Chondrocyte (in vitro differentiated cells): ENCODE data around the gene STK32B. TPM values are rescaled to one million over a fixed set of nuclear protein-coding genes. Genes with fewer than 3 reads are reported as not detected.

Experiments used
- DNase-seq: peaks from one replicate; pipeline ENCODE4 v3.0.0; 2021; ENCODE audit warnings: mixed read lengths, low spot score
- H3K27ac Mint-ChIP-seq: one replicate; pipeline ENCODE4 v1.8.0; 2021; ENCODE audit warnings: mild to moderate bottlenecking, moderate library complexity, mixed read lengths; ENCODE audit not compliant: unreplicated experiment
- H3K27me3 Mint-ChIP-seq: 2 replicates; pipeline ENCODE4 v1.8.0; 2021; ENCODE audit warnings: low read depth, mixed read lengths
- H3K36me3 Mint-ChIP-seq: 2 replicates; pipeline ENCODE4 v1.8.0; 2021; ENCODE audit warnings: low read depth, mixed read lengths
- H3K4me1 Mint-ChIP-seq: 2 replicates; pipeline ENCODE4 v1.8.0; 2021; ENCODE audit warnings: low read depth, mild to moderate bottlenecking, mixed read lengths
- H3K4me3 Mint-ChIP-seq: one replicate; pipeline ENCODE4 v1.8.0; 2021; ENCODE audit warnings: mild to moderate bottlenecking, moderate library complexity, mixed read lengths; ENCODE audit not compliant: unreplicated experiment
- H3K9me3 Mint-ChIP-seq: 2 replicates; pipeline ENCODE4 v1.8.0; 2021; ENCODE audit warnings: low read depth, mixed read lengths
- total RNA-seq: library from RNA; stranded (reverse); gene quantifications from 3 replicates; pipeline ENCODE4 v1.2.1, GENCODE V29; 2021
- TF ChIP-seq, protein P1 (sequence below): fragments of 200-600 bp; sonication (generic); IDR thresholded peaks from 2 replicates; pipeline ENCODE4 v1.5.0; 2021; ENCODE audit warnings: antibody characterized with exemption, mild to moderate bottlenecking, moderate library complexity

Gene STK32B
- total RNA-seq, 1 donor from 2014 or later: 14.2 TPM

DNA sequence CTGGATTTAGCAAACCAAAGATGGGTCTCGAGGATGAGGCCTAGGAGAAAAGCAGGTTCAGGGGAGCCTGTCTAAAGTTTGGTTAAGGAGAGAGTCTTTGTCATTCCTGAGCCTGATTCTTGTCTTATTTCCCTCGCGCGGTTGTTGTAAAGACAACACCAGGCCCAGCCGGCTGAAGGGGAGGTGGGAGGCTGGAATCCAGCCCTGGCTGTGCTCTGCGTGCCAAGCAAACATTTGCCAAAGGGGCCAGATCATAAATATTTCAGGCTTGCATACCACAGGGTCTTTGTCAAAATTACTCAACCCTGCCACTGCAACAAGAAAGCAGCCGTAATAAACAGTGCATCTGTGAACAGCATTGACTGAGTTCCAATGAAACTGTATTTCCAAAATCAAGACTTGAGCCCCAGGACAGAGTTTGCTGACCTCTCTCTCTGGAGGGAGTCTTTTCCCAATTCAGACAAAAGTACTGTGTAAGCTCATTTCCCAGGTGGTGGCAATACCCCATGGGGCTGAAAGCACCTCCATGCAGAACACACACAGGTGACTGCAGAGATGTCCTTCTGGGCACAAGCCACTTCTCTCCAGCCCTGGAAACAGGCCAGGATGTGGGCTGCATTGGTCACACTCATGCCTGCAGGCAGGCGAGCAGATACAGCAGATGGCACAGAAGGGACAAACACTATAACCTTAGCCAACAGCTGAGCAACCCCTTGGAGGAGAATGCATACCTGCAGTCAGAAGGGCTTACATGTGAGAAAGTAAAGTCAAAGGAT is 320.3 kb downstream of the STK32B start:
- Mint-ChIP-seq H3K36me3 (peaks cover 3% of the 10 kb centered on the region), H3K9me3 (peaks cover 5% of the 10 kb centered on the region), H3K4me1 (peaks cover 38% of the 10 kb centered on the region), H3K27me3 (no peaks in the 10 kb centered on the region), H3K27ac (peak overlapping the region; percentile 83), H3K4me3 (no peak overlapping the region)
- DNase-seq: no peak
- TF ChIP-seq, protein P1, sequence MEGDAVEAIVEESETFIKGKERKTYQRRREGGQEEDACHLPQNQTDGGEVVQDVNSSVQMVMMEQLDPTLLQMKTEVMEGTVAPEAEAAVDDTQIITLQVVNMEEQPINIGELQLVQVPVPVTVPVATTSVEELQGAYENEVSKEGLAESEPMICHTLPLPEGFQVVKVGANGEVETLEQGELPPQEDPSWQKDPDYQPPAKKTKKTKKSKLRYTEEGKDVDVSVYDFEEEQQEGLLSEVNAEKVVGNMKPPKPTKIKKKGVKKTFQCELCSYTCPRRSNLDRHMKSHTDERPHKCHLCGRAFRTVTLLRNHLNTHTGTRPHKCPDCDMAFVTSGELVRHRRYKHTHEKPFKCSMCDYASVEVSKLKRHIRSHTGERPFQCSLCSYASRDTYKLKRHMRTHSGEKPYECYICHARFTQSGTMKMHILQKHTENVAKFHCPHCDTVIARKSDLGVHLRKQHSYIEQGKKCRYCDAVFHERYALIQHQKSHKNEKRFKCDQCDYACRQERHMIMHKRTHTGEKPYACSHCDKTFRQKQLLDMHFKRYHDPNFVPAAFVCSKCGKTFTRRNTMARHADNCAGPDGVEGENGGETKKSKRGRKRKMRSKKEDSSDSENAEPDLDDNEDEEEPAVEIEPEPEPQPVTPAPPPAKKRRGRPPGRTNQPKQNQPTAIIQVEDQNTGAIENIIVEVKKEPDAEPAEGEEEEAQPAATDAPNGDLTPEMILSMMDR: no peak

DNA sequence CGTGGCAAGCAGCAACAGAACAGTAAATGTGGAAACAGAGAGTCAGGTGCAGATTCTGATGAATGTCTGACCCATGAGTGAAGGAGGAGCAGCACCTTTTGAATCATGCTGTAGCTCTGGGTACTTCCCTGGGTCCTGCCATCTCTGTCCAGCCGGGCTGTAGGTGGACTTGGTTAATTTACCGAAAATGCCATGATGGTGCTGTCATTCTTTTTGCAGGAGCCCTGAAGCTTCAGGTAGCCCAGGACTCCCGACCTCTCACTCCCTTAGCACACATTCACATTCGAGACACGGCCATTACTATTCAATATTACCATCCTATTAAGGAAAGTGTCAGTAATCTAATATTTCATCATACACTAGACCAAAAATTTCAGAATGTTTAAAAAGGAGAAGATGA is 320.9 kb downstream of the STK32B start:
- no peaks in the 10 kb centered on the region for H3K27me3 Mint-ChIP-seq
- H3K27ac Mint-ChIP-seq: peak overlapping the region; percentile 83
- H3K4me1 Mint-ChIP-seq: peaks cover 34% of the 10 kb centered on the region
- DNase-seq: no peak
- peaks cover 5% of the 10 kb centered on the region for H3K9me3 Mint-ChIP-seq
- TF ChIP-seq, protein P1: no peak
- no peak overlapping the region for H3K4me3 Mint-ChIP-seq
- H3K36me3 Mint-ChIP-seq: peaks cover 3% of the 10 kb centered on the region

DNA sequence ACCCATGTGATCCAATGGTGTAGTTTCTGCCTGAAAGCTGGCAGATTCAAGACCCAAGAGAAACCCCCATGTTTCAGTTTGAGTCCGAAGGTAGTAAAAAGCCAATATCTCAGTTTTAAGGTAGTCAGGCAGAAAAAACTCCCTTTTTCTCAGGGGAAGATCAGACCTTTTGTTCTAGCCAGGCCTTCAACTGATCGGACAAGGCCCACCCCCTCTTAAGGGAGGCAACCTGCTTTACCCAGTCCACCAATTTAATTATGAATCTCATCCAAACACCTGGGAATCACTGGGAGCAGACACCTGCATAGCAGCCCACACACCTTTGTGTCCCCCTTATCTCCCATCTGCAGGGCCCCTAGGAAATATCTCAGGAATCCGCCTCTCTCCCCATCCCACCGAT is 322.0 kb downstream of the STK32B start:
- H3K4me3 Mint-ChIP-seq: no peak overlapping the region
- H3K27ac Mint-ChIP-seq: no peak overlapping the region
- peaks cover 10% of the 10 kb centered on the region for H3K9me3 Mint-ChIP-seq
- no peaks in the 10 kb centered on the region for H3K27me3 Mint-ChIP-seq
- H3K36me3 Mint-ChIP-seq: peaks cover 6% of the 10 kb centered on the region
- DNase-seq: no peak
- H3K4me1 Mint-ChIP-seq: peaks cover 34% of the 10 kb centered on the region
- TF ChIP-seq, protein P1: no peak

DNA sequence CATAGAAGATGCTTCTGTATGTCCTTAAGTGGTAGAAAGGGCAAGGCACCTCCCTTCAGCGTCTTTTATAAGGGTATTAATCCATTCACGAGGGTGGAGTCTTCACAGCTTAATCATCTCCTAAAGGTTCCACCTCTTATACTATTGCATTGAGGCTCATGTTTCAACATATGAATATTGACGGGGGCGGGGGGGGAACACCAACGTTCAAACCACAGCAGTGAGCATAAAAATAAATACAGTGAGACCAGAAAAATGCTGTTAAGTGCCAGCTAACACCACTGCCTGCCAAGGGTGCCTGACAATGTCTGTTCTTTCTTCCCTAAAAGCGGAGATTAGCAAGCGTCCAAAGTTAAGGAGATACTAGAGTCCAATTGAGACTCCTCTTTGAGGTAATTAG is 323.3 kb downstream of the STK32B start:
- peaks cover 10% of the 10 kb centered on the region for H3K9me3 Mint-ChIP-seq

DNA sequence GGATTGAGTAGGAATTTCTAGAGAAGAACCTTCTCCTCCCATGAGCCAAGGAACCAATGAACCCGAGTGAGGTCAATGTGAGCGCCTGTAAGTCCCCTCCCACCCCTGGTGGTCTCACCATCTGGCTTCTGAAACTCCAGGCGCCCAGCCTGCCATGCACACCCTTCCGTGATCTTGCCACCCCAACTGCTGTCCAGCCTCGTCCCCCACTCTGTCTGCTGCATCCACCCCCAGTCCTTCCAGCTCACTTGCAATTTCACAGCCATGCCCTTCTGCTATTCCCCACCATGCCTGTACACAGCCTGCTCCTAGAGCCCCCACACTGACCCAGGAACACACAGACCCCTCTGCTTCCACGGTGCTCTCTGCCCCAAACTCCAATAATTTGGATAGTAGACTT is 323.7 kb downstream of the STK32B start:
- Mint-ChIP-seq H3K9me3 (peaks cover 10% of the 10 kb centered on the region), H3K27me3 (no peaks in the 10 kb centered on the region), H3K27ac (peak overlapping the region; percentile 52), H3K4me3 (no peak overlapping the region), H3K36me3 (peaks cover 6% of the 10 kb centered on the region), H3K4me1 (peaks cover 34% of the 10 kb centered on the region)
- TF ChIP-seq, protein P1: no peak
- no peak for DNase-seq

More for the DNA sequence above, 323.3 kb downstream of the STK32B start:
- H3K27ac Mint-ChIP-seq: peak overlapping the region; percentile 37
- H3K27me3 Mint-ChIP-seq: no peaks in the 10 kb centered on the region
- DNase-seq: no peak
- peaks cover 6% of the 10 kb centered on the region for H3K36me3 Mint-ChIP-seq
- H3K4me1 Mint-ChIP-seq: peaks cover 34% of the 10 kb centered on the region
- TF ChIP-seq, protein P1: no peak
- no peak overlapping the region for H3K4me3 Mint-ChIP-seq
